Measurements from ENCODE around the gene JUN.

The JUN gene

GRCh38 chr1:58783993-58784757 is at the start of gene JUN:
TSS of gene JUN (minus strand) at chr1:58784047. CDS start at chr1:58783070, 977 bp downstream.
- peak; percentile 99 for DNase-seq

DNA sequence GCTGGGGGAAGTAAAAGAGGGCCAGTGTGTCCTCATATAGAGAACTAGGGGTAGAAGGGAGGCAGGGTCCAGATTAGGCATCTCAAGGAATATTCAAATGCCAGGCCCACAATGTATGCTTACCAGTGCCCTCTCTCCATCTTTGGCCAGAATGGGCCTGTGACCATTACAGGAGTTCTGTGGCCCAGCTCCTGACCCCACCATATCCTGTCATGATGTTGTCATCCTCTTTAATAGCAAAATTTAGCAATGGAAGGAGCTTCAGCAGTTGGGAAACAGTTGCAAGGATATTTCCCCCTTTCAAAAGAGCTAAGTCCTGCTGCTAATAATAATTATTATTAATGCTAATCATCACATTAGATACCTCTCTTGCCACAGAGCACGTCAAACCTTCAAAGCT is 49.3 kb upstream of the JUN start:
- no peak for DNase-seq

DNA sequence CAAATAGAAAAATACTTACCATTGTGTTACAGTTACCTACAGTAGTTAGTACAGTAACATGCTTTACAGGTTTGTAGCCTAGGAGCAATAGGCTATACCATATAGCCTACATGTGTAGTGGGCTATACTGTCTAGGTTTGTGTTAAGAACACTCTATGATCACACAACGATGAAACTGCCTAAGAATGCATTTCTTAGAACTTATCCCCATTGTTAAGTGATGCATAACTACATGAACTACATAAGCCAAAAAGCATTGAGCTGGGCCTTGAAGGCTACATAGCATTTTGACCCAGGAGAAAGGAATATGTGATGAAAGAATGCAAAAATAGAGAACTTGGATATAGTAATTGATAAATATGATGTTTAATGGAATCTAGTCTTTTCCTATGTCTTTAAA is 46.4 kb upstream of the JUN start:
- no peak for DNase-seq

- DNase-seq: no peak
Observed at GRCh38 chr1:58829866-58830265, 46.0 kb upstream of the JUN start.

- DNase-seq: no peak
Observed at GRCh38 chr1:58827298-58827697, 43.5 kb upstream of the JUN start.

DNA sequence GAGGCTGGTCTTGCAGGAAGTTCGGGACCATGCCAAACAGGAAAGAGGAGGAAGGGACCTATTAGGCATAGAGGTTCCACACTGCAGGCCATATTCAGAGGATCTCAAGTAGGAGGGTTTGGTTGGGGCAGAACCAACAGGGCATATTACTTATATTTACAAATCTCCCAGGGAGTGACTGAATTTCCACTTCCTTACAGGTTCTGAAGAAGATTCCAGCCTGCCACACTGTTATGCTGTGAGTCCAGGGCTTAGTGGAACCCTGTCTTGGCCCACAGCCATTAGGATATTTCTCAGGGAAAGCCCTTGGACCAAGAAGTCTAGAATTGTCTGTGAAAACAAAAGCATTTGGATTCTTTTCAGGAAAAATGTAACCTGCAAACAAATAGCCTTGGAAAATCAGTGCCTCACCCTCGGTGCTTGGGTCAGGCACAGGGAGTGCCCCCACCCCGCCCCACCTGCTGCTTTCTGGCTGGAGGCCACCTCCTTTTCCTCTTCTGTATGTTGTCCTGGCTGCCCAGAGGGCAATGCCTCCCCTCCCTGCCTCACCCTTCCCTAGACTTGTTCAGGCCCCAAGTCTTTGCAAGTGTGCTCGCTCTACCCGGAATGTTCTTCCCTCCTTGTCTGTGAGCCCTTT is 41.0 kb upstream of the JUN start:
- DNase-seq: no peak

DNA sequence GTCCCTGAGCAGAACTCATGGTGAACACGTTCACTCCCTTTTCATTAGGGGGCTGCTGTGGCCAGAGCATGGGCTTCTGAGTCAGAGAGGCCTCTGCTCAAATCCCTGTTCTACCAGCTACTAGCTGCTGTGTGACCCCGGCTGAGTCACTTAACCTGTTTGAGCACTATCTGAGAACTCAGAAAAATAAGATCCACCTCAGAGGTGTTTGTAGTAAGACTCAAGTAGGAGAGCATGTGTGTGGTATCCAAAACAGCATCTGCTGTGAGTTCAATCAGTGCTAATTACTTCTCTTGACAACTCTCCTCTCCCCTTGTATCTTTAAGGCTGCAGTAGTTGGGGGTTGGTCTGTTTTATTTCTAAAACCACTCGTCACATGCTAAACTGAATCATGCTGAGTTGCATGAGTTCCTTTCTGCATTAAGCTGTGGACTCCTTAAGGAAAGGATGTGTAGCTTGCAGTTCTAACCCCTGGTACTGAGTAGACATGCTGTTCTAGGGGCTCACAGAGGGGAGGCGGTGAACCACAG is 39.7 kb upstream of the JUN start:
- no peak for DNase-seq

GRCh38 chr1:58821309-58821708 is 37.5 kb upstream of the JUN start:
- DNase-seq: no peak

DNA sequence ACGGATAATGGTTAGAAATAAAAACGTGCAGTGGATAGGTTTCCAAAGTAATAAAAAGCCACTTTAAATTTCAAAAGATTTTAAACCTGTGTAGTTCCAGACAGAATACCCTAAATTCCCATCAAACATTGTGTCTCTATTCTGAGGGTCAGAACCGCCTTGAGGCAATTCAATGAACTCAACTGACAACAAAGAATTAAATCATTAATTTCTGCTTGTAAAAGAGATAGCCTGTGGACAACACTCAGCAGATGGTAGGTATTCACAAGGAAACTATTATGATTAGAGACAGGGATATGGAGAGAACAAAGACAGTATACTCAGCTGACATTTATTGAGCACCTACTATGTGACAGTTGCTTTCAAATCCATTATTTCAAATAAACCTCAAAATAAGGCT is 35.1 kb upstream of the JUN start:
- DNase-seq: no peak

- DNase-seq: no peak
Observed at GRCh38 chr1:58818075-58818474, 34.2 kb upstream of the JUN start.

DNA sequence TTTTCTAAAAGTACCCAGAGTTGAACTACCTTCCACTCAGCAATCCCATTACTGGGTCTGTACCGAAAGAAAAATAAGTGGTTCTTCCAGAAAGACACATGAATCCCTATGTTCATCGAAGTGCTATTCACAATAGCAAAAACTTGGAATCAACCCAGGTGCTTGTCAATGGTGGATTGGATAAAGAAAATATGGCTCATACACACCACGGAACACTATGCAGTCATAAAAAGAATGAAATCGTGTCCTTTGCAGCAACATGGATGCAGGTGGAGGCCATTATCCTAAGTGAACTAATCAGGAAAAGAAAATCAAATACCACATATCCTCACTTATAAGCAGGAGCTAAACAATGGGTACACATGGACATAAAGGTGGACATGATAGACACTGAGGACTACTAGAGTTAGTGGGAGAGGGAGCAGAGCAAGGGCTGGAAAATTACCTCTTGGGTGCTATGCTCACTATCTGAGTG is 32.9 kb upstream of the JUN start:
- no peak for DNase-seq

- DNase-seq: peak; percentile 88
Observed at GRCh38 chr1:58816072-58816746, 32.4 kb upstream of the JUN start.

GRCh38 chr1:58815686-58816071 is 31.8 kb upstream of the JUN start:
- no peak for DNase-seq

DNA sequence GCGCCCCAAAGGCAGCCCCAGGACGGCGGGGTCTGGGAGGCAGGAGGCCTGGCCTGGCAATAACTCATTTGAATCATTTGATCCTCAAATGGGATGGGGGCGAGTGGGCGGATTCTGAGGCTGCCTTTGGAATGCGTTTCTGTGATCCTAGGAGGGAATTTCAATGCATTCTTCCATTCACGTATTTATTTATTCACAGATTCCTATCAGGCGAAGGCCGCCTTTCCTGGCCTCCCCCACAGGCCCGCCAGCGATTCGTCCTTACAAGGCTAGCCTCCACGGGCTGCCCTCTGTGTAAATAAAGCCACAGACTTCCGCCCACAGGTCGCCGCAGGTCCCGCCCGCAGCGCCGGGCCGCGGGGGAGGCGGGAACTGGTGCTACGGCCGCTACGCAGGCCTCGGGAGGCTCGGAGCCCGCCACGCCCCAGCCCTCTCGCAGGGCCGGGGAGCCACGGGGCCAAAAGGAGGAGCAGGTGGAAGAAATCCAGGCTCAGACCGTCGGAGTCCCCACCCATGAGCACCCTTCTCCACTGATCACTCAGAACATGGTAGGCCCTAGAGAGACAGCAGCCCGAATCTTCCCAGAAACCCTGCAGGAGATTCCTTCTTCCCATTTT is 31.3 kb upstream of the JUN start:
- DNase-seq: peak; percentile 69

DNA sequence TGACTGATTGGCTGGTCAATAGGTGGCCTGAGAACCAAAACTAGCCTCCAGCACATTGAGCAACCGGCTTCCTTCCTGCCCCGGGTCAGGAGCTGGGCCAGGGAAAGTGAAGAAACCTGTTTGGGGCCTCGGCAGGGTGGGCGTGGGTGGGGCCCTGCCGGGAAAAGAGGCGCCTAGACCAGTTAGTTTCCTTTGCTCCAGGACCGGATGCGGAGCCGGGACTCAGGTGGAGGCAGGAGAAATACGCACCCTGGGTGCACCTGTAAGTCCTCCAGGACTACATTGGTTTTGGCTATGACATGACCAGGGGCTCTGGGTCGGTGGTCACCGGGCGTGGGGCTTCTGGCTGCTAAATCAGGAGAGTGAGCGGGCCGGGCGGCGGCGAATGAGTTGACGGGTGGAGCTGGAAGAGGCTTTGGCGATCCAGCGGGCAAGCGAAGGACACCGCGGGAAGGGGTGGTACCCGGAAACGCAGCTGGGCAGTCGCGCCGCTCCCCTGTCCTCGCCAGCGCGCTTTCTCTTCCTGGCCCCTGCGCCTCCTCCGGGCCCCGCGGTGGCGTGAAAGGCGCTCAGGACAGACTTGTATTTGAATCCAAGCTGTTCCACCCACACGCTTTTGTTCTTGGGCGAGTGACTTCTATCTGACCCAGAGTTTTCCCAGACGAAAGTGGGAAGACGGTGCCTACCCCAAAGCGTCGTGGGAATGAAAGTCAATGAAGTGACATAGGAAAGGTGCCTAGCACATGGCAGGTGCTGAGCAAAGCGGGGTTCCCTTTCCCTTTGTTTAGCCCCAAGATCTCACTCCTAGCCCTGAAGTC is 30.6 kb upstream of the JUN start:
- peak; percentile 68 for DNase-seq

DNA sequence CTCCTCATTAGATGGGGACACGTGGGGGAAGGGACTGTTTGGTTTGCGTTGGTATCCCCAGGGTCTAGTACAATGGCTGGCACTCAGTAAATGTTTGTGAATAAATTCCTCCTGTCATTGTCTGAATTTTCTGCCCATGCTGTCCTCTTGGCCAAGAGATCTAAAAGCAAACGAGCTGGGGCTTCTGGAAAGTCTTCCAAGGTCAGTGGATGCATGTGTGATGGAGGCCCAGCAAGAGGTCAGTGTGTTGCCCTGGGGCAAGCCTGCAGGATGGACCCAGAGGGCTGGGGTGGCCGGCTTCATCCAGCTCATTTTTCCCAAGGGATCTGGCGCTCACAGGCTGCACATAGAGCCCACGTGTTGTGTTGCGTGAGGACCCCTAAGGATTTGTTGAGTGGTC is 30.0 kb upstream of the JUN start:
- DNase-seq: no peak

GRCh38 chr1:58813361-58813760 is 29.5 kb upstream of the JUN start:
- DNase-seq: peak; percentile 15

DNA sequence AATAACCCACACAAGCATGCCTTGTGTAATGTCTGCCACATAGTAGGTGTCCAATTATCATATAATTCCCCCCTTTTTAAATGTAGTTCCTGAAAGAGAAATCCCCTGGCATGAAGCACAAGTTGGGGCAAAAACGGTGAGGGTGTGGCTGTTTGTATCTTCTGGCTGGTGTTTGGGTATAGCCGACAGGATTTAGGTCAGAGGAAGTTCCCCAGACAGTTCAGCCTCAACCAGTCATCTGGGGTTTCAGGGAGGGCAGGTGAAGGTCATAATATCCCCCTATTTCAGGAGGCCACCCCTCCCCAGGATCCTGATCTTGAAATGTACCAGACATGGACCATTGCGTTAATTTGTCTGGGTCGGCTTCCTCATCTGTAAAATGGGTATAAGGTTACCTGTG is 29.1 kb upstream of the JUN start:
- DNase-seq: no peak

DNA sequence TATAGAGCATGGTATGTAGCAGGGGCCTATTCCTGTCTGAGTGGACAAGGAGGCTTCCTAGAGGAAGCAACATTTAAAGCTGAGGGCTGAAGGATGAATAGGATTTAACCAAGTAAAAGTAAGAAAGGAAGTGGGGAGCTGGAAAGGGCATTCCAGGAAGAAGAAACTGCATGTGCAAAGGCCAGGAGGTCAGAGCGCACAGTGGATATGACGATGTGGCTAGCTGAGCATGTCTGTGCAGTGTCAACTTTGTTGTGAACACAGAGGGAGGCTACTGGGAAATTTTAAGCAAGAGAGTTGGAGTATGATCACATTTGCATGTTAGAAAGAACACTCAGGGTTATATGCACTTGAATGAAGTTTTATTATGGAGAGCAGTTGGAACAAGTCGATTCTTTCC is 28.6 kb upstream of the JUN start:
- DNase-seq: no peak

GRCh38 chr1:58811303-58811702 is 27.5 kb upstream of the JUN start:
- DNase-seq: no peak

GRCh38 chr1:58809325-58810010 is 25.6 kb upstream of the JUN start:
- DNase-seq: no peak

DNA sequence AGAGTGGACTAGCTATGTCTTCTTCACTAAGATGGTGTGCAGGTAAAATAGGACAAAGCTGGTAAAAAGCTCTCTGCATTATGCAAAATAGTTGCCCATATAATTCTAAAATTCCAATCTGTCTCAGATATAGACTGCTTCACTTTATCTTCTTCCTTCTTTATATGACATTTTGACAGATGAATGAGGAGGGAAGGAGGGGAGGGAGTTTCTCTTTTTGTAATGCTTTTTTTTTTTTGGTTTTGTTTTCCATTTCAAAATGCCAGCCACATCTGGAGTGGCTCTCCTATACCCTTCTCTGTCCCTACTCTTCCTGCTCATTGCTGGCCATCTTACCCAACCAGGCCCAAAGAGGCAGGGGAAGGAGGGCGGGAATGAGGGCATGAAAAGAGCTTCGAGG is 24.2 kb upstream of the JUN start:
- DNase-seq: no peak

All from retina (tissue), 1 donor.